ENCODE data around the gene UNC93A.
"Not testable (repeated sequence)": the region's sequence is repeated elsewhere in the genome, so short reads cannot be mapped to it uniquely, and the experiment has no call there.

UNC93A gene

DNA sequence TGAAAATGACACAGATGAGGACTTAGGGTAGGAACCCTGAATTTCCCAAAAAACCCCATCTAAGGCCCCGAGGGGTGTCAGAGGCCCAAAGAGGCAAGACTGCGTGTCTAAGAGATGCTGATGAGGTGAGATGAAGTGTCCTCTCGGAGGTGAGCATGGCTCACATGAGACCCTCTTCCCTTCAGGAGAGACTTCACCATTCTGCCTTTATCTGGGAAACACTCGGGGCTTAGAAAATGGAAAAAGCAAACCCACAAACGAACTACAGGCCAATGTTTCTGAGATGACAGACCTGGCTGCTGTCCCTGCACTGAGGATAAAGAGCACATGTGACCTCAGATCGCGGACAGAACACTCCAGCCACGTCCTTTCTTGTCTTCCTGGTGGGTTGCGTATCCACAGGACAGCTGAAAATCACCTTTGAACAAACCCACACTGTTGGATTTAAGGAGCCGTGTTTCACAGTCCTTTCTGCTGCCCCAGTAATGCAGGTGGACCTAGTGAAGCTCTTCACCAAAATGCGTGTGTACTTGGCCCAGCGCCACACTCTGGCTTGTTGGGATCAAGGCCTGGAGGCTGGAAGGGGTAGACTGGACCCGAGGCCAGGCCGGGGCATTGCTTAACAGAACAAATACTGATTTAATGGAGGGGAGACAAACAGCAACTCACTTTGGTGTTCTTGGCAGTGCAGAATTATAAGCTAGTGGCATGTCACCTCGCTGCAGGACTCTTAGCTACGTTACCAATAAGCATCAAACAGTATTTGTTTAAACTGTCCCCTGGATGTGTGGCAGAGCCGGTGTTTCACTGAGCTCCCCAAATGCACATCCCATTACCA lies 18.5 kb downstream of the UNC93A start:
- not testable (repeated sequence) for DNase-seq (ENCODE audit: low read depth in 2 of 2)

DNA sequence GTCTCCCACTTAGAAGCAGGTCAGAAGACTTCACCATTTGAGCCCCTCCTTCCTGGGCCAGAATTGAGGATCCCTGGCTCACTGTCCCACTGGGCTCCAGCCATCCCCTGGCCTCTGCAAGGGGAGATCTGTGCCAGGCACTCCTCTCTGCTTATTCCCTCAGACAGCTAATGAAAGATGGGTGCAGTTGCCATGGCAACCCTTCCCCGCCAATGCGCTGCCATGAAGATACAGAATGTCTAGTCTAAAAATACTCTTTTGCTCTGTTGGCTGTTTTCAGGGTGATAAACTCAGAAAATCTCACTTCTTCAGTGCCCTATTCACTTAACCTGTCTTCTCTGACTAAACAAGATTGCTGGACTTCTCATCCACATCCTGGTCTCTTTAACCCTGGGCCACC lies 20.2 kb downstream of the UNC93A start:
- no peak for DNase-seq (ENCODE audit: low read depth in 2 of 2)

GRCh38 chr6:167311691-167312090 lies 20.6 kb downstream of the UNC93A start:
- DNase-seq (ENCODE audit: low read depth in 2 of 2): not testable (repeated sequence)

- no peak for DNase-seq (ENCODE audit: low read depth in 2 of 2)
These were observed 23.2 kb downstream of the UNC93A start for GRCh38 chr6:167314180-167314821.

DNA sequence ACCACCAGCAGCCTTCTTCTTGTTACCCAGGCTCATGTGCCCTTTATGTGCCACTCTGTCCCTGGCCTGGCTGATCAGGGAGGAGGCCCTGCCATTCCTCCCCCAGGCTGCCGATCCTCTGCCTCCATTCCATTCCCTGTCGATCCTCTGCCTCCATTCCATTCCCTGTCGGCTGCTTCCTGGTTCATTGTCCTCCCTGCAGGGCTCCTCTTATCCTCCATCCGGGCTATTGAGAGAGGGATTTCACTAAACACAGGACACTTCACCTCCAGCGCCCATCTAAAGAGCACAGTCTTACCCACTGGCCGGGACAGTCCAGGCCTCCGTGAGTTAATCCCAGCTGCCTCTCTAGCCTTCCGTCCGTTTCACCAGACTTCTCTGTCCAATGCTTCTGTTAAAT lies 26.1 kb downstream of the UNC93A start:
- no peak for DNase-seq (ENCODE audit: low read depth in 2 of 2)

DNA sequence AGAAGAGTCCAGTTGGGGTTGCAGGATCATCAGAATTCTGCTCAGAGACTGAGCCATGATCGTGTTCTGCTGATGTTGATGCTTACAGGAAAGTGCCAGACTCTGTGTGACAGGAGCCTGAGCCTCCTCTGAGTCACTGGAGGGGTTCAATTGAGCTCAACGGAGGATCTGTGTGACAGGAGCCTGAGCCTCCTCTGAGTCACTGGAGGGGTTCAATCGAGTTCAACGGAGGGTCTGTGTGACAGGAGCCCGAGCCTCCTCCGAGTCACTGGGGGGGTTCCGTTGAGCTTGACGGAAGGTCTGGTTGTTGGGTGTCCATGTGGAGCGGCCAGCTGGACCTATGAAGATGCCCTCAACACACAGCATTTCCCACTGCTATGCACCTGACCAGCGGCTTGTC lies 27.2 kb downstream of the UNC93A start:
- DNase-seq (ENCODE audit: low read depth in 2 of 2): not testable (repeated sequence)

DNA sequence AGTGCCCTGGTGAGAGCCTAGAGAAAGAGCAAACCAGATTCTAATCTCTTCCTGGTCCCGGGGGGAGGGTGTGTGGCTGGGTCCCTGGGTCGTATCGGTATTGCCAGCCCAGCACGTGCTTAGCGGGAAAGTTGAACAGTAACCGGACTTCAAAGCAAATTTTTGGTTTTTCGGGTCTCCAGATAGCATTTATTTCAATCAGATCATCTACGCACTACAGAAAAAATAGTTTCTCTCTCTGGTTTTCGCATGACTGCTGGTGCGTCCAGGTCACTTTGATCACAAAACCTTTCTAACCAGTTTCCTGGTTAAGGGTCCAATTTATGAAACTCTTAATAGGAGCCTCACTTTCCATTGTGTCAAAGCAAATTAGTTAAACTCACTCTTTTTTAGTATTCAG lies 27.7 kb downstream of the UNC93A start:
- DNase-seq (ENCODE audit: low read depth in 2 of 2): not testable (repeated sequence)

- not testable (repeated sequence) for DNase-seq (ENCODE audit: low read depth in 2 of 2)
These were observed 29.0 kb downstream of the UNC93A start for GRCh38 chr6:167319856-167320753.

DNA sequence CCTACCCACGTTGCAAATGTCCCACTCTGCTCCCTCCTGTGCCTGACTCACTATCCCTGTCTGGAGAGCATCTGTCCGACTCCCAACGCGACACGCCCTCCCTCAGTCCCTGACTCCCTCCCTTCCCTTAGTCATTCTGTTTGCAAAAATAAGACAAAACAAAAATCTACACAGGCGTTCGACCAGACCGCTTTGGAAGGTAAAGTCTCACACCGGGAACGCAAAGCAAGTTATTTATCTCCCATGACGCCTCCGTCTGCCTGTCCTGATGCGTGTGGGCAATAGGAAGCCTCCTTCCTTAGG lies 29.6 kb downstream of the UNC93A start:
- not testable (repeated sequence) for DNase-seq (ENCODE audit: low read depth in 2 of 2)

- DNase-seq (ENCODE audit: low read depth in 2 of 2): not testable (repeated sequence)
These were observed 30.1 kb downstream of the UNC93A start for GRCh38 chr6:167321185-167321584.

DNA sequence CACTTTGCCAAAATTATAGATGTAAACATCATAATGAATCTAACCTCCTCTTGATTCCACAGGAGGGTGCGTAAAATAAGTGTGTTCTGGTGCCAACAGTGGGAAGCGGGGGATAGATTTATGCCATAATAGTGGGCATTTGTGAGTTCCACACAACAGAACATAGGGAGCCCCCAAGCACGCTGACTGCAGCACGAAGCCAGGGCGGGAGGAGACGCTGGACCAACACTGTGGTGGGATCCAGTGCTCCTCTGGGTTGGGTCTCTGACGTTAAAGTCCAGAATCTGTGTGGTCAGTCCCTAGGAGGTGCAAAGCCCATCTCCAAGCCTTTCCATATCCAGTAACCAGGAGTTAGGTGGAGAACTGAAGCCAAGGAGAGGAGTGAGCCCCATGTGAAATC lies 32.0 kb downstream of the UNC93A start:
- DNase-seq (ENCODE audit: low read depth in 2 of 2): no peak

- DNase-seq (ENCODE audit: low read depth in 2 of 2): no peak
These were observed 33.0 kb downstream of the UNC93A start for GRCh38 chr6:167324111-167324510.

DNA sequence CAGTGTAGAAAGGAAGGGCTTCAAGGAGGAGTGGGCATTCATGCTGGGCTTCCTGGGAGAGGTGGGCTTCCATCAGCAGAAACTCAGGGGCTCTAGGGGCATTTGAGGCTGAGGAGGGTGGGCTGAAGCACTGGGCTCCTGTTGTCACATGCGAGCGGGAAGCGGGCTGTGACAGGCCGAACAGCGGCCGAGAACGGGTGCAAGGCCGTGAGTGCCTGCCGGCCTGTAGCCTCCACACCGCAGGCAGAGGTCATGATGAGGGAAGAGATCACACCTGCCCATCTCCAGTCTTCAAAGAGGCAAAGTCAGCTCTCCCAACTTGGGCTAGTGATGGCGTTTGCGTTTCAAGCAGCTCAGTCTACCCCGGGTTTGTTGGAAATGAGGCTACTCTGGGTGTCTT lies 34.7 kb downstream of the UNC93A start:
- no peak for DNase-seq (ENCODE audit: low read depth in 2 of 2)

- no peak for DNase-seq (ENCODE audit: low read depth in 2 of 2)
These were observed 36.3 kb downstream of the UNC93A start for GRCh38 chr6:167327391-167327790.

DNA sequence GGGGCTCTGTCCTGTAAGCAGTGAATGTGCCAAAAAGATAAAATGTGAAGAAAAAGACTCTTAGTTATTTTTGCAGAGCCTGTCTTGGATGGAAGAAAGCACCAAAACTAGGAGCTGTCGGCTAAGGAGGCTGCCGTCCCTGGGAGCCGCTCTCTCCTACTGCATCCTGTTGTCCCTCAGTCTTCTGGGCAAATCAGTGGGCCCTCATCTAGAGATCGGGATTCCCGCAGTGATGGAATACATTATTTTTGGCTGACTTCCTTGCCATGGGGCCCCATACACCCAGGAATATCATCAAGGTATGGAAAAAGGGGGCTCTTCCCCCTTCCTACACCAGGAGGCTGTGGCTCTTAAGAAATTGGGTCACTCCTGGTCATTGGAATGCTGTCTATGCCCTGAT lies 37.0 kb downstream of the UNC93A start:
- DNase-seq (ENCODE audit: low read depth in 2 of 2): no peak

DNA sequence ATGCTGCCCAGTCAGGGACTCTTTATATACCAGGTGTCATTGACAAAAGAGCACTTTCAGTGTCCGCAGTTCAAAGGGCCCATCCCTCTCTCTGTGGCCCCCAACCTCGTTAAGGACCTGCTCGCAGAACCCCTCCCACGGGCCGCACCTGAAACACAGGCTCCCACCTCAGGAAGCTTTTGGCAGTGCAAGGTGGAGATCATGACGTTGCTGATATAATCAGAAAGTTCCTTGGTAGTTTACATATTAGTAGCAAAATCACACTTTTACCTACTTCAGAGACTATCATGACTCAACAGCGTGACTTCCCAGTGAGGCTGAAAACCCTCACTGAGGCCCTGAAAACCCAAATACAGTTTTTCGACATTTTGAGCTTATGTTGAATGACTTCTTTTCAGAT lies 37.9 kb downstream of the UNC93A start:
- no peak for DNase-seq (ENCODE audit: low read depth in 2 of 2)

- DNase-seq (ENCODE audit: low read depth in 2 of 2): no peak
These were observed 39.6 kb downstream of the UNC93A start for GRCh38 chr6:167330750-167331149.

DNA sequence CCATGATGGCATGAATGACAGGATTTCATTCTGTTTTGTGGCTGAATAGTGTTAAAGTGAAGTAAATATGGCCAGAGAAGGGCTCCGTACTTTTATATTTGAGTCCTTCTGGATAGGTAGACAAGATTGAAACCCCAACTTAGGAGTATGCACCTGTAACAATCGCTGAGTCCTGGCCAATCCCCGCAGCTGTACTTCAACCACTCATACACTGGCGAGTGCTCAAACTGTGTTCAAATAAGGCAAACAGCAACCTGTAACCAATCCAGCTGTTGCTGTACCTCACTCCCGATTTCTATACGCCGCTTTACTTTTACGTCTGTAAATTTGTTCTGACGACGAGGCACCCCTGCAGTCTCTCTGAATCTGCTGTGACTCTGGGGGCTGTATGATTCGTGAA lies 40.5 kb downstream of the UNC93A start:
- DNase-seq (ENCODE audit: low read depth in 2 of 2): no peak

DNA sequence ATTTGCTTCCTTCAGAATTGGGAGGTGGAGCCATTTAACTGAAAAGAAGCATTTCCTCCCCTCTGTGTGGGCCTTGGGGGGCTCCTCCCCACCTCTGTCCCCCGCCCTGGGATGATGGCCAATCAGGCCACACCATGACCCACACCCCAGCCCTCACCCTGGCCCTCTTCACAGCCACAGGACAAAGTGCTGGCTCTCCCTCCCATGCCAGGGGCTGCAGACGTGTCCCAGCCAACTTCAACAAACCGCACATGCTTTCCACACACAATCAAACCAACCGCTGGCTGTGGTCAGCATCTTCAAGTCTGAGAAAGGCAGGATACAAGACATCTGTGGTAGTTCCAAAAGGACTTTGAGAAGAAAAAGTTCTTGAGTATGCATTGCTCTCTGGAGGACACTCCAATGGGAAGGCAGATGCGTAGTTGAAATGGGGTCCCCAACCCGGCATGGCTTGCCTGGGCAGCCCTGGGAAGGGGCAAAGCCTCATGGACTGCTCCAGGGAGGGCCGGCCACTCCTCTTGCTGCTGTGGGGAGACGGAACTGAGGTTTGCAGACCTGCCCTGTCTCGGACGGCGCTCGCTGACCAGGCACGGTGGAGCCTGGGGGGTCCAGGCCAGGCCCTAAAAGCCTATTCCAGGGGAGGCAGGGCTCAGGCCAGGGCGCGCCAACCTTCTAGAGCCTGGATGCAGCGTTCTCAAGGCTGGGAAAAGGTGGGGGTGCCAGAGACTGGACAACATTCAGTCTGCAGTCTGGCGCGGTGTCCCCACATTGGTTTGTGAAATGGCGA lies 45.9 kb downstream of the UNC93A start:
- DNase-seq (ENCODE audit: low read depth in 2 of 2): no peak

- no peak for DNase-seq (ENCODE audit: low read depth in 2 of 2)
These were observed 46.7 kb downstream of the UNC93A start for GRCh38 chr6:167337675-167338449.

- DNase-seq (ENCODE audit: low read depth in 2 of 2): no peak
These were observed 47.5 kb downstream of the UNC93A start for GRCh38 chr6:167338541-167339117.
